Loucy (cell line): Measurements from ENCODE around the gene PALD1.

ENCODE experiments used
- EZH2phosphoT487 ChIP-seq: fragments of 200-600 bp; IDR thresholded peaks from 2 replicates; pipeline ENCODE4 v1.6.1; 2018; ENCODE audit warnings: antibody characterized with exemption, mild to moderate bottlenecking, moderate library complexity, borderline replicate concordance
- TF ChIP-seq, protein P1 (sequence below): fragments of 200-600 bp; sonication (generic); conservative IDR thresholded peaks from 2 replicates; pipeline ENCODE4 v1.5.1; 2014; ENCODE audit warnings: mild to moderate bottlenecking, antibody characterized with exemption, low read length

DNA sequence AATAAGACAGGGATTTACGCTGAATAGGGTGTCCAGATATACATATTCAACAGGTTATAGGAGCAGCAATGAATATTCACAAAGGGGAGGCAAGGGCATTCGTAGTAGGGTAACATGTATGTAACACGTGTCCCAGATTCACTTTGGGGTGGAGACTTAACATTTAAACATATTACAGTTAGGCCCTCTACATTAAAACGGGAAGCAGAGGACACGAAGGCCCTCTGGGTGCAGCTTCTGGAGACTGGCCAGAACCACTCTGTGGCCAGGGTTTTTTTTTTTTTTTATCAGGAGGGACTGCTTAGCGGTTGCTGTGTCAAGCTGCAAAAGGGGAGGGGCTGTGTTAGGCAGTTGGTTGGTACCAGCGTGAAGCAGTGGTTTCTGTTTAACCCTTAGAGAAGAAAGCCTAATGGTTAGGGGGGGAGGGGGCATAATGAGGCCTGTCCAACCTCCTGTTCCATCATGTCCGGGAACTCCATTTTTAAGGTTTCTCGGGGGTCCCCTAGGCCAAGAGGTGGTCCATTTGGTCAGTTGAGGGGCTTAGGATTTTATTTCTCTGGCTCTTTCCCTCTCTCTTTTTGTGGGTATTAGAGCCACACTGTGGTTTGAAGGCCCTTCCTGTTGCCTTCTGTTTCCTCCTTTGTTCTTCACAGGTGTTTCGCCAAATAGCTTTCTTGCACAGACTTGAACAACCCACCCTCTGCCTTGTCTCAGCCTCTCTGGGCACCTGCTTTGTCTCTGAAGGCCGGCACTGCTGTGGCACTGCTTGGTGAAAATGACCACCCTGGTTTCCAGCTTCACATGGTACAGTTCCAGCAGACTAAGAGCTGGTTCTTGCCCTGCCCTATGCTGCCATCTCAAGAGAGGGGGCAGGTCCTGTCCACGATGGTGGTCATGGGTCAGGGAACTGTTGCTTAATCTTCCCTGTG is 97.6 kb downstream of the PALD1 start:
- TF ChIP-seq, protein P1, sequence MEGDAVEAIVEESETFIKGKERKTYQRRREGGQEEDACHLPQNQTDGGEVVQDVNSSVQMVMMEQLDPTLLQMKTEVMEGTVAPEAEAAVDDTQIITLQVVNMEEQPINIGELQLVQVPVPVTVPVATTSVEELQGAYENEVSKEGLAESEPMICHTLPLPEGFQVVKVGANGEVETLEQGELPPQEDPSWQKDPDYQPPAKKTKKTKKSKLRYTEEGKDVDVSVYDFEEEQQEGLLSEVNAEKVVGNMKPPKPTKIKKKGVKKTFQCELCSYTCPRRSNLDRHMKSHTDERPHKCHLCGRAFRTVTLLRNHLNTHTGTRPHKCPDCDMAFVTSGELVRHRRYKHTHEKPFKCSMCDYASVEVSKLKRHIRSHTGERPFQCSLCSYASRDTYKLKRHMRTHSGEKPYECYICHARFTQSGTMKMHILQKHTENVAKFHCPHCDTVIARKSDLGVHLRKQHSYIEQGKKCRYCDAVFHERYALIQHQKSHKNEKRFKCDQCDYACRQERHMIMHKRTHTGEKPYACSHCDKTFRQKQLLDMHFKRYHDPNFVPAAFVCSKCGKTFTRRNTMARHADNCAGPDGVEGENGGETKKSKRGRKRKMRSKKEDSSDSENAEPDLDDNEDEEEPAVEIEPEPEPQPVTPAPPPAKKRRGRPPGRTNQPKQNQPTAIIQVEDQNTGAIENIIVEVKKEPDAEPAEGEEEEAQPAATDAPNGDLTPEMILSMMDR: no peak
- no peak for TF ChIP-seq EZH2phosphoT487
